HG03103 (cell line): Measurements from ENCODE around the gene RRBP1.
"Not testable (repeated sequence)": the region's sequence is repeated elsewhere in the genome, so short reads cannot be mapped to it uniquely, and the experiment has no call there.

Source experiments
- ATAC-seq: cut with Tn5 transposase; IDR thresholded peaks from one replicate; pipeline ENCODE4 v1.9.1; 2021; ENCODE audit warnings: low read depth; ENCODE audit not compliant: unreplicated experiment

Gene RRBP1

GRCh38 chr20:17708675-17709360 is 26.8 kb upstream of the RRBP1 start:
- ATAC-seq: no peak

- not testable (repeated sequence) for ATAC-seq
Measured at GRCh38 chr20:17707951-17708350, 25.9 kb upstream of the RRBP1 start.

- ATAC-seq: no peak
Measured at GRCh38 chr20:17706632-17707031, 24.6 kb upstream of the RRBP1 start.

GRCh38 chr20:17705916-17706315 is 23.9 kb upstream of the RRBP1 start:
- no peak for ATAC-seq

GRCh38 chr20:17704589-17705317 is 22.7 kb upstream of the RRBP1 start:
- no peak for ATAC-seq

GRCh38 chr20:17701826-17702225 is 19.8 kb upstream of the RRBP1 start:
- ATAC-seq: no peak

GRCh38 chr20:17700637-17701036 is 18.6 kb upstream of the RRBP1 start:
- ATAC-seq: no peak

- no peak for ATAC-seq
Measured at GRCh38 chr20:17699931-17700351, 17.9 kb upstream of the RRBP1 start, which contains the start of gene BANF2. Gene BANF2 (plus strand): TSS chr20:17699966. CDS start chr20:17725026, 25,060 bp downstream.

- ATAC-seq: no peak
Measured at GRCh38 chr20:17698384-17698783, 16.3 kb upstream of the RRBP1 start.

GRCh38 chr20:17697171-17697570 is 15.1 kb upstream of the RRBP1 start:
- ATAC-seq: no peak

- ATAC-seq: no peak
Measured at GRCh38 chr20:17696287-17696686, 14.2 kb upstream of the RRBP1 start.

GRCh38 chr20:17694767-17695166 is 12.7 kb upstream of the RRBP1 start:
- no peak for ATAC-seq

- ATAC-seq: no peak
Measured at GRCh38 chr20:17693444-17694001, 11.5 kb upstream of the RRBP1 start.

- ATAC-seq: no peak
Measured at GRCh38 chr20:17691758-17692157, 9.7 kb upstream of the RRBP1 start.

GRCh38 chr20:17690144-17690543 is 8.1 kb upstream of the RRBP1 start:
- no peak for ATAC-seq

- ATAC-seq: no peak
Measured at GRCh38 chr20:17688965-17689364, 6.9 kb upstream of the RRBP1 start.

- ATAC-seq: no peak
Measured at GRCh38 chr20:17687800-17688199, 5.8 kb upstream of the RRBP1 start.

- ATAC-seq: no peak
Measured at GRCh38 chr20:17685168-17685567, 3.1 kb upstream of the RRBP1 start.

GRCh38 chr20:17684077-17684888 is 2.2 kb upstream of the RRBP1 start:
- ATAC-seq: no peak

- no peak for ATAC-seq
Measured at GRCh38 chr20:17683218-17684076, 1.4 kb upstream of the RRBP1 start.
